ENCODE results near the gene PCCB. TPM values are rescaled to one million over a fixed set of nuclear protein-coding genes. Genes with fewer than 3 reads are reported as not detected.

PCCB gene
- total RNA-seq, 1 experiment from 2014 or later = 53.5 TPM

DNA sequence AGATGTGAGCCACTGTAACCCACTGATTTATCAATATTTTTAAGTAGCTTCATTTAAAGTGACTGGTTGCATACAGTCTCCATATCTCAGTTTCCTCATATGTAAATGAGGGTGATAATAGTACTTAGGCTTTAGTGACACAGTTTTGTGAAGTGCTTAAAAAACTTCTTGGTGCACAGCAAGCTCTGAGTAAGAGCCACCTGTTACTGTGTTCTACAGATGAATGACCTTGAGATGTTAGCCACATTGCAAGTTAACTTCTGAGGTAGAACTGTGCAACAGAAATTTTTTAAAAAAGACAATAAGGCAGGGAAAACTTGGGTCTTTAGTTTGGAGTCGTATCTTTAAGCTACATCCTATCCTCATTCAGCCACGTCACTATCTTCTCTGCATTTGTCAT lies 43.1 kb downstream of the PCCB start:
- ChIA-PET CTCF (no interaction called here), POLR2A (ENCODE audit: unreplicated experiment) (no interaction called here)
- Histone ChIP-seq H3K9me2 (replicated peaks; ENCODE audit: low read length) (no peaks in the 10 kb centered on the region), H3K27ac (ENCODE audit: low read length) (no peak overlapping the region), H4K20me1 (ENCODE audit: low read length) (no peaks in the 10 kb centered on the region), H3K9ac (ENCODE audit: low read length) (no peak overlapping the region), H3K4me1 (ENCODE audit: insufficient read depth, low read length) (no peaks in the 10 kb centered on the region), H2AFZ (ENCODE audit: low read length) (no peak overlapping the region), H3K4me2 (ENCODE audit: low read length) (no peak overlapping the region), H3K4me3 (ENCODE audit: low read length) (no peak overlapping the region), H3F3A (ENCODE audit: low read length, unreplicated experiment) (no peaks in the 10 kb centered on the region), H3K36me3 (ENCODE audit: low read depth, low read length) (no peaks in the 10 kb centered on the region), H3K79me2 (ENCODE audit: low read length) (no peaks in the 10 kb centered on the region), H3K9me3 (ENCODE audit: low read length) (no peaks in the 10 kb centered on the region), H3K27me3 (ENCODE audit: low read length) (no peaks in the 10 kb centered on the region)
- intact Hi-C loops (cut with micrococcal nuclease) = no loop called here
- DNase-seq (no peak), ATAC-seq (no peak)
- TF ChIP-seq CTCF (conservative IDR thresholded peaks at IDR 0.05; ENCODE audit: low read depth, low read length) = no peak
- TF ChIP-seq EZH2 (IDR thresholded peaks at IDR 0.05; ENCODE audit: low read length, unreplicated experiment) = no peak
- TF ChIP-seq EZH2phosphoT487 (IDR thresholded peaks at IDR 0.05; ENCODE audit: borderline replicate concordance, low read length) = no peak
- no TSS peak for BruUV-seq (replicated peaks)

- Histone ChIP-seq H2AFZ (ENCODE audit: low read length) (no peak overlapping the region), H3K79me2 (ENCODE audit: low read length) (no peaks in the 10 kb centered on the region), H4K20me1 (ENCODE audit: low read length) (no peaks in the 10 kb centered on the region), H3K9ac (ENCODE audit: low read length) (no peak overlapping the region), H3K4me3 (ENCODE audit: low read length) (no peak overlapping the region), H3K27me3 (ENCODE audit: low read length) (no peaks in the 10 kb centered on the region), H3K27ac (ENCODE audit: low read length) (no peak overlapping the region), H3K9me2 (replicated peaks; ENCODE audit: low read length) (no peaks in the 10 kb centered on the region), H3K9me3 (ENCODE audit: low read length) (no peaks in the 10 kb centered on the region), H3K4me2 (ENCODE audit: low read length) (no peak overlapping the region), H3K36me3 (ENCODE audit: low read depth, low read length) (no peaks in the 10 kb centered on the region), H3F3A (ENCODE audit: low read length, unreplicated experiment) (no peaks in the 10 kb centered on the region), H3K4me1 (ENCODE audit: insufficient read depth, low read length) (no peaks in the 10 kb centered on the region)
- TF ChIP-seq EZH2phosphoT487 (IDR thresholded peaks at IDR 0.05; ENCODE audit: borderline replicate concordance, low read length) (no peak), CTCF (conservative IDR thresholded peaks at IDR 0.05; ENCODE audit: low read depth, low read length) (no peak), EZH2 (IDR thresholded peaks at IDR 0.05; ENCODE audit: low read length, unreplicated experiment) (no peak)
- CTCF ChIA-PET = interaction anchor here (0.6 kb wide), 1 partner anchor 224 kb away, joined by 3 read pairs; no protein-coding TSS in a partner anchor
- DNase-seq = no peak
- no peak for ATAC-seq
- POLR2A ChIA-PET (ENCODE audit: unreplicated experiment) = no interaction called here
- intact Hi-C loops (cut with micrococcal nuclease) = no loop called here
- BruUV-seq (replicated peaks) = no TSS peak
Observed at GRCh38 chr3:136294176-136294575, 44.0 kb downstream of the PCCB start.

DNA sequence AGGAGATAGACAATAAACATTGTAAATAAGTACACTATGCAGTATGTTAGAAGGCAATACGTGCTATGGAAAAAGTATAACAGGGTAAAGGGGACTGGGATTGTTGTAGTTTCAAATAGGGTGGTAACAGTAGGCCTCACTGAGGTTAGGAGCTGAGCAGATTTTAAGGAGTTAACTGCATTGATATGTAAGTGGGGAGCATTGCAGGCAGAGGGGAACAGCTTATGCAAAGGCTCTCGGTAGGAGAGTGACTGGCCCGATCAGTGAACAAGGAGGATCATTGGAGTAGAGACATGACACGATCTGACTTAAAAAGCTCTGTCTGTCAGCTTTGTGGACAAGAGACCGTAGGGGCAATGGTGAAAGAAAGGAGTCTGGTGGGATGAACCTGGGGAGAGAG lies 46.8 kb downstream of the PCCB start:
- intact Hi-C loops (cut with micrococcal nuclease) = no loop called here
- H3K36me3 ChIP-seq (ENCODE audit: low read depth, low read length) = peaks cover 5% of the 10 kb centered on the region; the same call in 1 of the 2 replicates
- no peaks in the 10 kb centered on the region for H3K79me2 ChIP-seq (ENCODE audit: low read length)
- no peaks in the 10 kb centered on the region for H3K4me1 ChIP-seq (ENCODE audit: insufficient read depth, low read length)
- ATAC-seq = no peak
- DNase-seq = no peak
- no peaks in the 10 kb centered on the region for H4K20me1 ChIP-seq (ENCODE audit: low read length)
- H2AFZ ChIP-seq (ENCODE audit: low read length) = no peak overlapping the region
- ChIA-PET CTCF (no interaction called here), POLR2A (ENCODE audit: unreplicated experiment) (no interaction called here)
- no peak overlapping the region for H3K27ac ChIP-seq (ENCODE audit: low read length)
- TF ChIP-seq EZH2 (IDR thresholded peaks at IDR 0.05; ENCODE audit: low read length, unreplicated experiment) = no peak
- TF ChIP-seq CTCF (conservative IDR thresholded peaks at IDR 0.05; ENCODE audit: low read depth, low read length) = no peak
- TF ChIP-seq EZH2phosphoT487 (IDR thresholded peaks at IDR 0.05; ENCODE audit: borderline replicate concordance, low read length) = no peak
- no peaks in the 10 kb centered on the region for H3F3A ChIP-seq (ENCODE audit: low read length, unreplicated experiment)
- no peak overlapping the region for H3K9ac ChIP-seq (ENCODE audit: low read length)
- H3K4me3 ChIP-seq (ENCODE audit: low read length) = no peak overlapping the region
- H3K4me2 ChIP-seq (ENCODE audit: low read length) = no peak overlapping the region
- no peaks in the 10 kb centered on the region for H3K9me2 ChIP-seq (replicated peaks; ENCODE audit: low read length)
- no peaks in the 10 kb centered on the region for H3K27me3 ChIP-seq (ENCODE audit: low read length)
- H3K9me3 ChIP-seq (ENCODE audit: low read length) = no peaks in the 10 kb centered on the region
- no TSS peak for BruUV-seq (replicated peaks)
